ENCODE results near the gene SYNPO2. TPM values are rescaled to one million over a fixed set of nuclear protein-coding genes. Genes with fewer than 3 reads are reported as not detected.
"Not testable (repeated sequence)": the region's sequence is repeated elsewhere in the genome, so short reads cannot be mapped to it uniquely, and the experiment has no call there.

Gene SYNPO2
- total RNA-seq, 1 donor from 2014 or later: 188 TPM

- intact Hi-C loops (cut with micrococcal nuclease): no loop called here
- no peak for DNase-seq
- ATAC-seq: no peak
Observed at GRCh38 chr4:118872181-118872580, 16.5 kb upstream of the SYNPO2 start.

GRCh38 chr4:118877797-118878196, 10.9 kb upstream of the SYNPO2 start:
- intact Hi-C loops (cut with micrococcal nuclease): no loop called here
- no peak for ATAC-seq
- no peak for DNase-seq

- ATAC-seq; intact Hi-C loops (cut with micrococcal nuclease); DNase-seq: not testable (repeated sequence)
Observed at GRCh38 chr4:118878507-118878906, 10.1 kb upstream of the SYNPO2 start.

GRCh38 chr4:118879409-118879808, 9.2 kb upstream of the SYNPO2 start:
- no peak for DNase-seq
- no peak for ATAC-seq
- intact Hi-C loops (cut with micrococcal nuclease): no loop called here

- intact Hi-C loops (cut with micrococcal nuclease): loop anchor here (10.0 kb wide), 1 partner anchor 107 kb away; no protein-coding TSS in a partner anchor
- no peak for ATAC-seq
- no peak for DNase-seq
Observed at GRCh38 chr4:118881512-118882146, 7.0 kb upstream of the SYNPO2 start.

- intact Hi-C loops (cut with micrococcal nuclease): loop anchor here (10.0 kb wide), 1 partner anchor 109 kb away; no protein-coding TSS in a partner anchor
- ATAC-seq (no peak), DNase-seq (no peak)
Observed at GRCh38 chr4:118883861-118884260, 4.8 kb upstream of the SYNPO2 start.

- intact Hi-C loops (cut with micrococcal nuclease): loop anchor here (10.0 kb wide), 1 partner anchor 110 kb away; no protein-coding TSS in a partner anchor
- no peak for ATAC-seq
- DNase-seq: no peak
Observed at GRCh38 chr4:118884716-118885115, 3.9 kb upstream of the SYNPO2 start.

- DNase-seq (no peak), ATAC-seq (peak; percentile 66)
- intact Hi-C loops (cut with micrococcal nuclease): loop anchor here (10.0 kb wide), 1 partner anchor 115 kb away; no protein-coding TSS in a partner anchor
Observed at GRCh38 chr4:118889312-118889691, 648 bp downstream of the SYNPO2 start.

- peak; percentile 14 for ATAC-seq
- intact Hi-C loops (cut with micrococcal nuclease): loop anchor here (10.0 kb wide), 1 partner anchor 71 kb away; no protein-coding TSS in a partner anchor
- peak; percentile 41 for DNase-seq
Observed at GRCh38 chr4:118894034-118894433, 5.4 kb downstream of the SYNPO2 start.

- peak; percentile 25 for ATAC-seq
- no peak for DNase-seq
- intact Hi-C loops (cut with micrococcal nuclease): loop anchor here (10.0 kb wide), 1 partner anchor 67 kb away; no protein-coding TSS in a partner anchor
Observed at GRCh38 chr4:118898221-118898620, 9.6 kb downstream of the SYNPO2 start.

- DNase-seq (peak; percentile 80), ATAC-seq (peak; percentile 92)
- intact Hi-C loops (cut with micrococcal nuclease): loop anchor here (10.0 kb wide), 1 partner anchor 66 kb away; no protein-coding TSS in a partner anchor
Observed at GRCh38 chr4:118898684-118899138, 10.1 kb downstream of the SYNPO2 start.

GRCh38 chr4:118904418-118904817, 15.8 kb downstream of the SYNPO2 start:
- DNase-seq (no peak), ATAC-seq (peak; percentile 35)
- intact Hi-C loops (cut with micrococcal nuclease): no loop called here

- intact Hi-C loops (cut with micrococcal nuclease): no loop called here
- ATAC-seq: peak; percentile 46
- DNase-seq: no peak
Observed at GRCh38 chr4:118904935-118905334, 16.3 kb downstream of the SYNPO2 start.

- intact Hi-C loops (cut with micrococcal nuclease): no loop called here
- ATAC-seq (peak; percentile 20), DNase-seq (no peak)
Observed at GRCh38 chr4:118905566-118905965, 16.9 kb downstream of the SYNPO2 start.

- ATAC-seq (peak; percentile 88), DNase-seq (peak; percentile 42)
Observed at GRCh38 chr4:118909173-118909956, 20.7 kb downstream of the SYNPO2 start.

GRCh38 chr4:118910221-118910620, 21.6 kb downstream of the SYNPO2 start:
- ATAC-seq (peak; percentile 23), DNase-seq (no peak)
- intact Hi-C loops (cut with micrococcal nuclease): no loop called here

More at GRCh38 chr4:118909173-118909956, 20.7 kb downstream of the SYNPO2 start:
- intact Hi-C loops (cut with micrococcal nuclease): no loop called here

GRCh38 chr4:118911238-118911703, 22.6 kb downstream of the SYNPO2 start:
- intact Hi-C loops (cut with micrococcal nuclease): no loop called here
- DNase-seq (no peak), ATAC-seq (no peak)

- intact Hi-C loops (cut with micrococcal nuclease): no loop called here
- DNase-seq (no peak), ATAC-seq (no peak)
Observed at GRCh38 chr4:118915468-118915867, 26.8 kb downstream of the SYNPO2 start.

- ATAC-seq (no peak), DNase-seq (no peak)
- intact Hi-C loops (cut with micrococcal nuclease): no loop called here
Observed at GRCh38 chr4:118916691-118917289, 28.1 kb downstream of the SYNPO2 start.

GRCh38 chr4:118917582-118917981, 28.9 kb downstream of the SYNPO2 start:
- DNase-seq: no peak
- intact Hi-C loops (cut with micrococcal nuclease): no loop called here
- ATAC-seq: no peak
